Endothelial cell of umbilical vein (primary cell): ENCODE results near the gene URM1. TPM values are rescaled to one million over a fixed set of nuclear protein-coding genes. Genes with fewer than 3 reads are reported as not detected.

Experiments
- BruUV-seq: library from RNA; stranded (reverse); fragments of 400-500 nt; replicated peaks from 2 replicates; lab custom pipeline; 2021; lab: Mats Ljungman, UMichigan
- CTCF ChIA-PET: fragments of 300-600, 350-600 bp; sonication (Branson Sonifier 250); formaldehyde crosslinking; loops from one replicate; lab custom pipeline; 2021; ENCODE audit warnings: antibody characterized with exemption, inconsistent platforms; lab: Charles Lee
- POLR2A ChIA-PET: fragments of 300-600, 350-600 bp; sonication (Branson Sonifier 250); formaldehyde crosslinking; loops from one replicate; lab custom pipeline; 2021; ENCODE audit warnings: antibody characterized with exemption, inconsistent platforms; lab: Charles Lee
- DNase-seq: peaks from one replicate; pipeline ENCODE4 v3.0.0-alpha.2; 2011; ENCODE audit warnings: low read depth, low spot score
- FAIRE-seq: peaks from 2 replicates; lab custom pipeline; 2011; peaks lifted over from hg19 to GRCh38; lab: Jason Lieb, UNC
- H2AFZ ChIP-seq: 2 replicates; pipeline ENCODE4 v1.6.0; 2012; ENCODE audit warnings: low read depth, low read length, control low read depth, inconsistent platforms
- H3K27ac ChIP-seq: 2 replicates; pipeline ENCODE4 v1.5.1; 2011; ENCODE audit warnings: low read depth, mild to moderate bottlenecking, control low read depth, low read length, moderate library complexity; ENCODE audit not compliant: insufficient read depth
- H3K27me3 ChIP-seq, 2 experiments: 2 replicates each; pipeline versions ENCODE4 v1.6.0 to v1.6.1; 2011; ENCODE audit warnings: low read length in 2 of 2, mixed read lengths in 1 of 2; ENCODE audit not compliant: control insufficient read depth in 2 of 2, insufficient read depth in 2 of 2
- H3K36me3 ChIP-seq, 2 experiments: 2 replicates in 1 of 2; 3 replicates in 1 of 2; pipeline ENCODE4 v1.5.1; 2011; ENCODE audit warnings: low read length in 2 of 2, mild to moderate bottlenecking in 1 of 2, moderate library complexity in 1 of 2; ENCODE audit not compliant: control insufficient read depth in 2 of 2, insufficient read depth in 2 of 2; ENCODE audit errors: extremely low read depth in 1 of 2
- H3K4me1 ChIP-seq: 3 replicates; pipeline ENCODE4 v1.5.1; 2011; ENCODE audit warnings: mild to moderate bottlenecking, low read length; ENCODE audit not compliant: control insufficient read depth, insufficient read depth; ENCODE audit errors: extremely low read depth
- H3K4me2 ChIP-seq: 2 replicates; pipeline ENCODE4 v1.6.1; 2011; ENCODE audit warnings: low read length, control low read depth, mixed read lengths; ENCODE audit not compliant: insufficient read depth
- H3K4me3 ChIP-seq, 3 experiments: fragments of 200-600 bp in 1 of 3; sonication (generic), shearing (Covaris generic) in 1 of 3; replicated peaks in 1 of 3; 2 replicates each; pipeline ENCODE4 v1.5.1; 2011 to 2016; ENCODE audit warnings: control low read depth in 3 of 3, low read length in 3 of 3, mild to moderate bottlenecking in 2 of 3, inconsistent platforms in 1 of 3, low read depth in 1 of 3, moderate library complexity in 1 of 3; ENCODE audit not compliant: insufficient read depth in 1 of 3
- H3K79me2 ChIP-seq: 2 replicates; pipeline ENCODE4 v1.6.0; 2012; ENCODE audit warnings: low read length, inconsistent platforms; ENCODE audit not compliant: control insufficient read depth, insufficient read depth
- H3K9ac ChIP-seq: replicated peaks from 2 replicates; pipeline ENCODE3; 2011; ENCODE audit warnings: low read length, control low read depth; ENCODE audit not compliant: insufficient read depth; ENCODE audit errors: extremely low read depth
- H3K9me1 ChIP-seq: replicated peaks from 3 replicates; pipeline ENCODE4 v1.6.0; 2011; ENCODE audit warnings: mild to moderate bottlenecking, low read length; ENCODE audit not compliant: control insufficient read depth, insufficient read depth; ENCODE audit errors: extremely low read depth
- H3K9me3 ChIP-seq: replicated peaks from 2 replicates; pipeline ENCODE4 v1.5.1; 2012; ENCODE audit warnings: low read length, inconsistent platforms; ENCODE audit not compliant: control insufficient read depth, insufficient read depth
- H4K20me1 ChIP-seq: replicated peaks from 2 replicates; pipeline ENCODE3; 2011; ENCODE audit warnings: mild to moderate bottlenecking, low read length; ENCODE audit not compliant: control insufficient read depth, insufficient read depth; ENCODE audit errors: extremely low read depth
- EZH2 ChIP-seq: IDR thresholded peaks from 2 replicates; pipeline ENCODE4 v1.6.1; 2012; ENCODE audit warnings: borderline replicate concordance, low read depth, mild to moderate bottlenecking, moderate library complexity, low read length, inconsistent platforms; ENCODE audit not compliant: severe bottlenecking
- FOS ChIP-seq: IDR thresholded peaks from 2 replicates; pipeline ENCODE4 v1.6.1; 2011; ENCODE audit warnings: mild to moderate bottlenecking, low read length, moderate library complexity, borderline replicate concordance; ENCODE audit not compliant: insufficient read depth
- GATA2 ChIP-seq: IDR thresholded peaks from 2 replicates; pipeline ENCODE4 v1.7.0; 2011; ENCODE audit warnings: low read depth, mild to moderate bottlenecking, moderate library complexity, mixed read lengths, low read length; ENCODE audit not compliant: insufficient read length, insufficient read depth
- JUN ChIP-seq: IDR thresholded peaks from 2 replicates; pipeline ENCODE4 v1.6.1; 2011; ENCODE audit warnings: borderline replicate concordance, low read depth; ENCODE audit not compliant: insufficient read length, insufficient read depth
- MYC ChIP-seq: IDR thresholded peaks from one replicate; pipeline ENCODE4 v1.6.1; 2011; ENCODE audit warnings: mild to moderate bottlenecking, low read depth, low read length
- POLR2A ChIP-seq: IDR thresholded peaks from 2 replicates; pipeline ENCODE4 v1.6.1; 2012; ENCODE audit warnings: low read depth, mild to moderate bottlenecking, control low read depth, low read length
- POLR2AphosphoS5 ChIP-seq: IDR thresholded peaks from 2 replicates; pipeline ENCODE4 v1.6.1; 2012; ENCODE audit warnings: low read depth, mild to moderate bottlenecking, control low read depth, low read length, moderate library complexity; ENCODE audit not compliant: insufficient read depth
- dilution Hi-C: fragments of 300-500 bp; cut with MboI; formaldehyde crosslinking; loops from one replicate; pipeline ENCODE4 v1.15.0; 2019; ENCODE audit warnings: low sequenced_read_pairs; ENCODE audit not compliant: extremely low pct_ligation_motif_present
- intact Hi-C: fragments of 100-400 bp; cut with micrococcal nuclease; formaldehyde crosslinking; loops from one replicate; pipeline ENCODE4 v1.10.0; 2022
- polyA plus RNA-seq, 4 experiments: library from polyadenylated mRNA; depleted of rRNA in 3 of 4; stranded (reverse) in 3 of 4; unstranded in 1 of 4; fragments of >200 nt; gene quantifications; 2 replicates each; pipeline versions ENCODE4 v1.2.1 to v1.2.3, GENCODE V29; 2011 to 2012; ENCODE audit warnings: missing spikeins in 1 of 4
- total RNA-seq: library from RNA; stranded (reverse); gene quantifications from 2 replicates; pipeline ENCODE4 v1.2.3, GENCODE V29; 2021
- TF ChIP-seq, protein P1 (sequence below), 2 donors: IDR thresholded peaks; 1 replicate in 1 of 2; 2 replicates in 1 of 2; pipeline ENCODE4 v1.5.1; 2011; ENCODE audit warnings: low read length in 2 of 2, mild to moderate bottlenecking in 2 of 2, moderate library complexity in 2 of 2, control low read depth in 1 of 2, inconsistent platforms in 1 of 2, low read depth in 1 of 2; ENCODE audit not compliant: insufficient read depth in 1 of 2; ENCODE audit errors: extremely low read depth in 1 of 2
- TF ChIP-seq, protein P2 (sequence below): IDR thresholded peaks from 2 replicates; pipeline ENCODE4 v1.6.1; 2011; ENCODE audit not compliant: insufficient read depth, insufficient read length

URM1 gene
- total and polyA plus RNA-seq, 2 donors (not counting 3 experiments of a cell fraction or from before 2014, with no cell fraction given) = 86.5 to 100 TPM

DNA sequence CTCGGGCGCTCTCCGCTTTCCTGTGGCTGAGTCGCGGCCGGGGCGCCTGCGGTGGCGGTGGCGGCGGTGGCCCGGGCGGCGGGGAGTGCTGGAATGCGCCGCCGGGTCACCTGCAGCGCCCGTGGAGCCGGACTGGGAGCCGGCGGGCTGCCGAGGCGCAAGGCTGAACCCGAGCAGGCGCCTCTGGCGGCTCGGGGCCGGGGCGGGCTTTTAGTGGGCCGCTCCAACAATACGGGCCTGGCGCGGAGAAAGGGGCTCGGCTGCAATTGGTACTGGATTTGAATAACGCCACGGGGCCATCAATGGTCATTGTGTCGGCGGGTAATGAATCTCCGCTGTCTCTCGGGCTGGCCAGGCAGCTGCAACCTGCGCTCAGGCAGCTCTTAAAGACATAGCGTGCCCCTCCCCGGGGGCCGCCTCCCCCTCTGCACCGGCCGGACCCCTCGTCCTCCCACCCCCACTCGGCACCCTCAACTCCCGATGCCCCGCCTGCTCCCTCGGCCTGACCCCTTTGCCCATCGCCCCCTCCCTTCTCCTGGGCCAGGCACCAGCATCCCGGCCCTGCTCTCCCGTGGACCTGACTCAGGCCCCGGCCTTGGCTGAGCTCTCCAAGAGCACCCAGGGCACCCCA lies 22.1 kb downstream of the URM1 start:
- ChIA-PET CTCF (interaction anchor here (0.6 kb wide), 1 partner anchor 151 kb away, joined by 4 read pairs; no protein-coding TSS in a partner anchor), POLR2A (no interaction called here)
- no peak for TF ChIP-seq EZH2
- no peak for TF ChIP-seq POLR2A
- no peak for TF ChIP-seq POLR2AphosphoS5
- TF ChIP-seq, protein P1, sequence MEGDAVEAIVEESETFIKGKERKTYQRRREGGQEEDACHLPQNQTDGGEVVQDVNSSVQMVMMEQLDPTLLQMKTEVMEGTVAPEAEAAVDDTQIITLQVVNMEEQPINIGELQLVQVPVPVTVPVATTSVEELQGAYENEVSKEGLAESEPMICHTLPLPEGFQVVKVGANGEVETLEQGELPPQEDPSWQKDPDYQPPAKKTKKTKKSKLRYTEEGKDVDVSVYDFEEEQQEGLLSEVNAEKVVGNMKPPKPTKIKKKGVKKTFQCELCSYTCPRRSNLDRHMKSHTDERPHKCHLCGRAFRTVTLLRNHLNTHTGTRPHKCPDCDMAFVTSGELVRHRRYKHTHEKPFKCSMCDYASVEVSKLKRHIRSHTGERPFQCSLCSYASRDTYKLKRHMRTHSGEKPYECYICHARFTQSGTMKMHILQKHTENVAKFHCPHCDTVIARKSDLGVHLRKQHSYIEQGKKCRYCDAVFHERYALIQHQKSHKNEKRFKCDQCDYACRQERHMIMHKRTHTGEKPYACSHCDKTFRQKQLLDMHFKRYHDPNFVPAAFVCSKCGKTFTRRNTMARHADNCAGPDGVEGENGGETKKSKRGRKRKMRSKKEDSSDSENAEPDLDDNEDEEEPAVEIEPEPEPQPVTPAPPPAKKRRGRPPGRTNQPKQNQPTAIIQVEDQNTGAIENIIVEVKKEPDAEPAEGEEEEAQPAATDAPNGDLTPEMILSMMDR (IDR thresholded peaks at IDR 0.05; ENCODE audit: extremely low read depth in 1 of 2, insufficient read depth in 1 of 2, low read depth in 1 of 2, low read length in 2 of 2) = no peak
- no peak for TF ChIP-seq JUN
- no peak for TF ChIP-seq MYC
- no peak for TF ChIP-seq FOS
- TF ChIP-seq, protein P2, sequence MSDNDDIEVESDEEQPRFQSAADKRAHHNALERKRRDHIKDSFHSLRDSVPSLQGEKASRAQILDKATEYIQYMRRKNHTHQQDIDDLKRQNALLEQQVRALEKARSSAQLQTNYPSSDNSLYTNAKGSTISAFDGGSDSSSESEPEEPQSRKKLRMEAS = no peak
- no peak for TF ChIP-seq GATA2
- Histone ChIP-seq H4K20me1 (no peaks in the 10 kb centered on the region), H3K36me3 (peaks cover 2 to 16% of the 10 kb centered on the region in 2 experiments), H3K27me3 (no peaks in the 10 kb centered on the region), H3K4me1 (peaks cover 5% of the 10 kb centered on the region), H3K9me3 (no peaks in the 10 kb centered on the region), H2AFZ (no peak overlapping the region), H3K9me1 (no peaks in the 10 kb centered on the region), H3K4me3 (no peak overlapping the region), H3K27ac (no peak overlapping the region), H3K4me2 (no peak overlapping the region), H3K79me2 (no peaks in the 10 kb centered on the region), H3K9ac (no peak overlapping the region)
- intact Hi-C loops = no loop called here
- dilution Hi-C loops = no loop called here
- FAIRE-seq (no peak), DNase-seq (no peak)
- BruUV-seq = no TSS peak
